ENCODE measurements around the gene MSMP. TPM values are rescaled to one million over a fixed set of nuclear protein-coding genes. Genes with fewer than 3 reads are reported as not detected.

The MSMP gene, protein sequence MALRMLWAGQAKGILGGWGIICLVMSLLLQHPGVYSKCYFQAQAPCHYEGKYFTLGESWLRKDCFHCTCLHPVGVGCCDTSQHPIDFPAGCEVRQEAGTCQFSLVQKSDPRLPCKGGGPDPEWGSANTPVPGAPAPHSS
- total RNA-seq: 0.31 and 1.6 TPM in 2 replicates

DNA sequence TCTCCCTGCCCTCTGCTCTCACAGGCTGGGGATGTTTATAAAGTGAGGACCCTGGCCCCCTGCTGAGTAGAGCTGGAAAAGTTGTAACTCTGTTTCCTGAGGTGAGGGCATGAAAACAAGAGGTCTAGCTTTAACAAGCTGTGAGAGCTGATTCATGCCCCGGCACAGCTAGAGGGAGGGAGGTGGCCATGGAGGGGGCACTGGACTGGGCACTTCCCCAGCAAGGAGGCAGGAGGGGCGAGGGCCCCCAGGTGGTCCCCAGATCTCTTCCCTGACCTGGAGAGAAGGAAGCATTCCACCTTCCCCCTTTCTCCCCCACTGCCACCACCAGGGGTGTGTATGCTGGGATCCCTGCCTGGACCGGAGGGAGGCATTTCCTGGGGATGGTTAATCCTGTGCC, at the start of gene MSMP:
MSMP (minus strand) TSS at position 13 of the 400 bp plus-strand sequence. CDS start 147 bp downstream, outside the sequence.

DNA sequence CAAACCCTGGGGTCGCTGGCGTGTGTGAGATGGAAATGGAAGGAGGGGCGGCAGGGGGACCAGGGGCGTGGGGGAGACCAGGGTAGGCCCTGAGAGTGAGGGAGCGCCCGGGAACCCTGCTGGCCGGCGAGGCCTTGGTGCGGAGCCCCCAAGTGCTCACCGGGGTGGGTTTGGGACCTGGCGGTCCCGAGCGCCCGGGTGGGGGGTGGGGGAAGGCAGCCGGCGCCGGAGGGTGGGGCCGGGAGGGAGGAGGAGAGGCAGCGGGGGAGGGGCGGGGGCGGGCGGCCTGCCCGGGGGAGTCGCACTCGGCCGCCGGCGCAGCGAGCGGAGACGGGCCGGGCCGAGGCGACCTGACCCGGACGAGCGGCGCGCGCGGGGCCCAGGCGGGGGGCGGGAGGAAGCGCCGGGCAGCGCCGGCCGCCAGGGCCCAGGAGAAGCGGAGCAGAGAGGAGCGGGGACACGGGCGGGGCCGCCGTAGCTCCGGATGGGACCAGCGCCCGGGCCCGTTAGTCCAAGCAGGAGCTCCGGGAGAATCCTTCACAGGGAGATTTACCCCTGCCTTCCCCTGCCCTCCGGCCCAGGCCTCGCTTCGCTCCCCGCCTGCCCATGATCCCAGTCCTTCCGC, 37.3 kb upstream of the MSMP start, which contains the start of gene NPR2:
NPR2 (plus strand) TSS at position 295 of the 625 bp plus-strand sequence. CDS start 818 bp downstream, outside the sequence.

DNA sequence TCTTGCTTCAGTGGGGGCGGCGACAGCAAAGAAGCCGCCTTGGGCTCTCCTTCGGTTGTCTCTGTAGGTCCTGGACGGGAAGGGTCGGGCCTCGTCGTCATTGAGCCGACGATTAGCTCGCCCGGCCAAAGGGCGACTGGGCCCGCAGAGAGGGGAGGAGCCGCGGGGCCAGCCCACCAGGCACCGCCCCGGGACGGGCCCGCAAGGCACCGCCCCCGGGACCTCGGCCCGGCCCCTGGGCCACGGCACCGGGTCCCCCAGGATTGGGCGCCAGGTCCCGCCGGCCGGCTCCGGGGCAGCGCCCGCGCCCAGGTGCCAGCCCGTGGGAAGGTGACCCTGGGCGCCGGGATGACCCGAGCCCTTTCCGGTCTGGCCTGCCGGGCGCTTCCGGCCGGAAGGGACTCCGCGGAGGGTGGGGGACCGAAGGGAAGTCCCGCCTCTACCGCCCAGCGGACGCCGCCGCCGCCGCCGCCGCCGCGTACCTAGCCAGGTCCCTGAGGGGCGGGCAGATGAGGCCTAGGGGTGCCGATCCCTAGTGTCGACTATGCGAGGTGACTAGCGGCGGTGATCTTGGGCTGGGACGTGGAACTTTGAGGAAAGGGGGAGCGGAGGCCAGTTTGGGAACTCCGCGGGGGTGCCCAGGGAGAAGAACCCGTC, 5.1 kb downstream of the MSMP start, which contains the start of the genes GBA2 and RGP1:
GBA2 (minus strand) TSS at position 371 of the 657 bp plus-strand sequence. CDS start 524 bp downstream, outside the sequence.
RGP1 (plus strand) TSS at position 430 of the 657 bp plus-strand sequence. CDS start 469 bp downstream, outside the sequence.

DNA sequence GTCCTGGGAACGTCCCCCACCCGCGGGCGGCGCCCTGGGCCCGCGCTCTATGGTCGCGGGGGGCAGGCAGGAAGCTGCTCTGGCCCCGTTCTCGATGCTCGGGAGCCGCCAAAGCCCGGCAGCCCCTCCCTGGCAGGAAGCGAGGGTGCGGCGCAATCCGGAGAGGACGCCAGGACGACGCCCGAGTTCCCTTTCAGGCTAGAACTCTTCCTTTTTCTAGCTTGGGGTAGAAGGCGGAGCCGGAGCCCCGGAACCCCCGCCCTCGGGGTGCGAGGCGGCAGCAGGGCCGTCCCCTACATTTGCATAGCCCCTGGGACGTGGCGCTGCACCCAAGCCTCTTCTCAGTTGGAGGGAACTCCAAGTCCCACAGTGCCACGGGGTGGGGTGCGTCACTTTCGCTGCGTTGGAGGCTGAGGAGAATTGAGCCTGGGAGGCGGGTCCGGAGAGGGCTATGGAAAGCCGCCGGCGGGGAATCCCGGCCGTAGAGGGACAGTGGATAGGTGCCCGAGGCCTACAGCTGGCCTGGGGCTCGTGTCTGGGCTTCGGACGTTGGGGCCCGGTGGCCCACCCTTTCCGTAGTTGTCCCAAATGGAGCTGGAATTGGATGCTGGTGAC, 21.8 kb downstream of the MSMP start, which contains the start of the genes CREB3 and TLN1:
CREB3 (plus strand) TSS at position 482 of the 615 bp plus-strand sequence; CDS start at position 589, 107 bp downstream.
TLN1 (minus strand) TSS at position 11 of the 615 bp plus-strand sequence. CDS start 6,501 bp downstream, outside the sequence.

Other genes with a start within 250 kb of the MSMP start
- 8.2 and 9.6 TPM in 2 replicates for gene TESK1, start 149.0 kb downstream of the MSMP start, total RNA-seq
- 1.1 TPM in 2 replicates for gene CD72, start 135.9 kb downstream of the MSMP start, total RNA-seq
- 0.25 and 0.53 TPM in 2 replicates for gene SIT1, start 103.3 kb downstream of the MSMP start, total RNA-seq
- gene RMRP, start 96.3 kb downstream of the MSMP start, total RNA-seq: 33,640 and 43,179 TPM in 2 replicates
- 16.1 and 19.0 TPM in 2 replicates for gene CCDC107, start 96.0 kb downstream of the MSMP start, total RNA-seq
- 0.44 and 0.53 TPM in 2 replicates for gene ARHGEF39, start 89.1 kb downstream of the MSMP start, total RNA-seq
- not detected in 2 replicates for gene CA9, start 80.3 kb downstream of the MSMP start, total RNA-seq
- 805 and 904 TPM in 2 replicates for gene TPM2, start 64.4 kb downstream of the MSMP start, total RNA-seq
- 322 and 363 TPM in 2 replicates for gene TLN1, start 22.1 kb downstream of the MSMP start, total RNA-seq
- gene CREB3, start 21.6 kb downstream of the MSMP start, total RNA-seq: 79.8 and 82.0 TPM in 2 replicates
- gene GBA2, start 5.0 kb downstream of the MSMP start, total RNA-seq: 21.4 and 29.0 TPM in 2 replicates
- 13.6 and 17.5 TPM in 2 replicates for gene RGP1, start 5.0 kb downstream of the MSMP start, total RNA-seq
- gene NPR2, start 37.3 kb upstream of the MSMP start, total RNA-seq: 21.5 and 34.6 TPM in 2 replicates
- 1.7 TPM in 2 replicates for gene SPAG8, start 58.0 kb upstream of the MSMP start, total RNA-seq
- 38.2 and 39.0 TPM in 2 replicates for gene HINT2, start 60.8 kb upstream of the MSMP start, total RNA-seq
- gene FAM221B, start 74.5 kb upstream of the MSMP start, total RNA-seq: not detected in 2 replicates
- 2.0 and 3.0 TPM in 2 replicates for gene TMEM8B, start 75.0 kb upstream of the MSMP start, total RNA-seq
- gene OR13J1, start 116.1 kb upstream of the MSMP start, total RNA-seq: not detected in 2 replicates
- gene HRCT1, start 151.9 kb upstream of the MSMP start, total RNA-seq: 1.3 and 2.2 TPM in 2 replicates
- 0.12 and 0.26 TPM in 2 replicates for gene SPAAR, start 155.2 kb upstream of the MSMP start, total RNA-seq
- not detected in 2 replicates for gene OR2S2, start 203.9 kb upstream of the MSMP start, total RNA-seq

All from aortic smooth muscle cell (primary cell).